HCT116 (cell line): ENCODE data around the gene ACRBP. TPM values are rescaled to one million over a fixed set of nuclear protein-coding genes. Genes with fewer than 3 reads are reported as not detected.

Source experiments
- ATAC-seq: fragments of 200-7000 bp; cut with Tn5 transposase; 2 replicates; pipeline ENCODE4 v1.9.1; 2020; ENCODE audit warnings: mild to moderate bottlenecking, moderate library complexity
- BruUV-seq: library from RNA; stranded (reverse); fragments of 400-500 nt; replicated peaks from 2 replicates; lab custom pipeline; 2021; lab: Mats Ljungman, UMichigan
- CTCF ChIA-PET: fragments of 300-600 bp; sonication (Branson Sonifier 250); formaldehyde crosslinking; loops from one replicate; lab custom pipeline; 2021; ENCODE audit warnings: antibody characterized with exemption; lab: Charles Lee
- POLR2A ChIA-PET: fragments of 300-600, 350-600 bp; sonication (Branson Sonifier 250); formaldehyde crosslinking; loops from one replicate; lab custom pipeline; 2021; ENCODE audit warnings: antibody characterized with exemption; lab: Charles Lee
- RAD21 ChIA-PET, 2 experiments: fragments of 300-600 bp; sonication (Branson Sonifier 250); formaldehyde crosslinking; loops; one replicate each; lab custom pipeline; 2023; ENCODE audit warnings: low total read pairs in 2 of 2; ENCODE audit not compliant: uncharacterized antibody in 2 of 2, unreplicated experiment in 2 of 2, low non-redundant PET in 1 of 2; lab: Charles Lee
- DNase-seq: peaks from one replicate; pipeline ENCODE4 v3.0.0-alpha.2; 2010; ENCODE audit warnings: low read depth, low spot score
- H2AFZ ChIP-seq: fragments of 200-600 bp; shearing (Covaris generic), sonication (generic); 2 replicates; pipeline ENCODE4 v1.6.1; 2017; ENCODE audit warnings: low read depth, mixed run types, mixed read lengths, antibody characterized with exemption, low read length; ENCODE audit not compliant: poor library complexity, severe bottlenecking
- H3K27ac ChIP-seq: 2 replicates; pipeline ENCODE4 v1.5.1; 2012; ENCODE audit warnings: low read depth, low read length
- H3K27me3 ChIP-seq: fragments of 200-600 bp; sonication (generic); 2 replicates; pipeline ENCODE4 v1.6.1; 2016; ENCODE audit warnings: mixed run types, low read length, mixed read lengths; ENCODE audit not compliant: insufficient read depth
- H3K36me3 ChIP-seq, 2 experiments: fragments of 200-500 bp in 1 of 2; fragments of 200-600 bp in 1 of 2; sonication (Bioruptor generic) in 1 of 2; sonication (generic) in 1 of 2; 2 replicates each; pipeline versions ENCODE4 v1.5.1 to v1.6.1; 2014 to 2016; ENCODE audit warnings: low read length in 2 of 2, inconsistent platforms in 1 of 2, mixed read lengths in 1 of 2, mixed run types in 1 of 2; ENCODE audit not compliant: insufficient read depth in 2 of 2, control insufficient read depth in 1 of 2
- H3K4me1 ChIP-seq, 2 experiments: fragments of 200-600 bp in 1 of 2; sonication (generic) in 1 of 2; 2 replicates each; pipeline versions ENCODE4 v1.5.1 to v1.6.1; 2012 to 2017; ENCODE audit warnings: low read length in 2 of 2, inconsistent platforms in 1 of 2, mild to moderate bottlenecking in 1 of 2, mixed read lengths in 1 of 2, mixed run types in 1 of 2, moderate library complexity in 1 of 2; ENCODE audit not compliant: insufficient read depth in 2 of 2, control insufficient read depth in 1 of 2
- H3K4me2 ChIP-seq: fragments of 200-600 bp; sonication (generic); 2 replicates; pipeline ENCODE4 v1.6.1; 2017; ENCODE audit warnings: mixed run types, low read length, mixed read lengths
- H3K4me3 ChIP-seq, 2 experiments: fragments of 200-600 bp in 1 of 2; sonication (generic) in 1 of 2; replicated peaks in 1 of 2; 2 replicates each; pipeline ENCODE4 v1.5.1; 2011 to 2016; ENCODE audit warnings: low read length in 2 of 2, control low read depth in 1 of 2, low read depth in 1 of 2, mild to moderate bottlenecking in 1 of 2, mixed read lengths in 1 of 2, mixed run types in 1 of 2
- H3K79me2 ChIP-seq: fragments of 200-600 bp; sonication (generic); 2 replicates; pipeline ENCODE4 v1.6.1; 2017; ENCODE audit warnings: mild to moderate bottlenecking, mixed run types, low read length, moderate library complexity, mixed read lengths; ENCODE audit not compliant: insufficient read depth
- H3K9ac ChIP-seq: fragments of 200-600 bp; sonication (generic); 2 replicates; pipeline ENCODE4 v1.6.1; 2016; ENCODE audit warnings: low read length, mixed read lengths
- H3K9me2 ChIP-seq: fragments of 200-600 bp; sonication (generic), shearing (Covaris generic); 2 replicates; pipeline ENCODE4 v1.6.1; 2017; ENCODE audit warnings: mixed run types, mild to moderate bottlenecking, moderate library complexity; ENCODE audit not compliant: insufficient read depth
- H3K9me3 ChIP-seq, 2 experiments: fragments of 200-500 bp in 1 of 2; fragments of 200-600 bp in 1 of 2; sonication (Bioruptor generic) in 1 of 2; sonication (generic) in 1 of 2; 2 replicates each; pipeline ENCODE4 v1.6.1; 2014 to 2017; ENCODE audit warnings: low read length in 2 of 2, mixed read lengths in 2 of 2, inconsistent platforms in 1 of 2, low read depth in 1 of 2, mild to moderate bottlenecking in 1 of 2, mixed run types in 1 of 2, moderate library complexity in 1 of 2; ENCODE audit not compliant: control insufficient read depth in 1 of 2, insufficient read depth in 1 of 2
- H4K20me1 ChIP-seq: fragments of 200-600 bp; sonication (generic), shearing (Covaris generic); 2 replicates; pipeline ENCODE4 v1.6.1; 2017; ENCODE audit warnings: mixed run types, mild to moderate bottlenecking, moderate library complexity; ENCODE audit not compliant: insufficient read depth
- ATF3 ChIP-seq: IDR thresholded peaks from 2 replicates; pipeline ENCODE4 v1.6.1; 2012
- EGR1 ChIP-seq: IDR thresholded peaks from 2 replicates; pipeline ENCODE4 v1.6.1; 2012; ENCODE audit warnings: low read depth
- EZH2 ChIP-seq: fragments of 200-600 bp; sonication (generic); IDR thresholded peaks from 2 replicates; pipeline ENCODE4 v1.6.1; 2017; ENCODE audit warnings: antibody characterized with exemption, mixed run types
- EZH2phosphoT487 ChIP-seq: fragments of 200-600 bp; IDR thresholded peaks from 2 replicates; pipeline ENCODE4 v1.6.1; 2018; ENCODE audit warnings: antibody characterized with exemption, borderline replicate concordance
- FOSL1 ChIP-seq: IDR thresholded peaks from 2 replicates; pipeline ENCODE4 v1.6.1; 2012; ENCODE audit warnings: low read depth
- MAX ChIP-seq: IDR thresholded peaks from 2 replicates; pipeline ENCODE4 v1.6.1; 2012
- POLR2A ChIP-seq: IDR thresholded peaks from 2 replicates; pipeline ENCODE4 v1.7.0; 2011; ENCODE audit warnings: borderline replicate concordance; ENCODE audit not compliant: insufficient read depth, insufficient read length; ENCODE audit errors: extremely low read depth
- POLR2AphosphoS5 ChIP-seq: IDR thresholded peaks from 2 replicates; pipeline ENCODE4 v1.6.1; 2011; ENCODE audit warnings: mild to moderate bottlenecking, low read depth, low read length, moderate library complexity
- RAD21 ChIP-seq: IDR thresholded peaks from 2 replicates; pipeline ENCODE4 v1.6.1; 2012; ENCODE audit warnings: low read depth, mild to moderate bottlenecking
- SIN3A ChIP-seq: IDR thresholded peaks from 2 replicates; pipeline ENCODE4 v1.6.1; 2012; ENCODE audit warnings: low read depth
- SP1 ChIP-seq: IDR thresholded peaks from 2 replicates; pipeline ENCODE4 v1.6.1; 2012; ENCODE audit warnings: low read depth
- TCF7L2 ChIP-seq: IDR thresholded peaks from 2 replicates; pipeline ENCODE4 v1.7.0; 2011; ENCODE audit warnings: borderline replicate concordance, inconsistent platforms; ENCODE audit not compliant: insufficient read depth, insufficient read length; ENCODE audit errors: extremely low read depth
- YY1 ChIP-seq: IDR thresholded peaks from 2 replicates; pipeline ENCODE4 v1.6.1; 2011; ENCODE audit warnings: low read length, low read depth, moderate library complexity, mild to moderate bottlenecking; ENCODE audit not compliant: insufficient replicate concordance; ENCODE audit errors: extremely low read depth
- ZBTB33 ChIP-seq: IDR thresholded peaks from 2 replicates; pipeline ENCODE4 v1.6.1; 2011; ENCODE audit warnings: mild to moderate bottlenecking, low read length, moderate library complexity; ENCODE audit not compliant: insufficient replicate concordance; ENCODE audit errors: extremely low read depth
- ZFX ChIP-seq: fragments of 450-650 bp; IDR thresholded peaks from 2 replicates; pipeline ENCODE4 v1.6.1; 2017
- ZNF274 ChIP-seq: fragments of 200-500 bp; sonication (Bioruptor generic); IDR thresholded peaks from 2 replicates; pipeline ENCODE4 v1.6.1; 2014; ENCODE audit warnings: mild to moderate bottlenecking, low read depth, low read length, inconsistent platforms
- intact Hi-C: fragments of 100-400 bp; cut with micrococcal nuclease; formaldehyde crosslinking; loops from 2 replicates; pipeline ENCODE4 v1.10.0; 2022
- total RNA-seq: library from RNA; stranded (reverse); gene quantifications from one replicate; pipeline ENCODE4 v1.2.1, GENCODE V29; 2021; ENCODE audit not compliant: unreplicated experiment

ACRBP gene
- total RNA-seq, 1 experiment from 2014 or later, result 1.0 TPM

GRCh38 chr12:6650832-6651231, 3.6 kb upstream of the ACRBP start:
- Histone ChIP-seq H3K4me3 (no peak overlapping the region), H3K9me3 (no peaks in the 10 kb centered on the region), H3K4me1 (no peaks in the 10 kb centered on the region), H3K36me3 (peaks cover 9 to 10% of the 10 kb centered on the region in 2 experiments; a peak in 2 of 4 replicates), H3K9me2 (no peaks in the 10 kb centered on the region)
- BruUV-seq, result no TSS peak
- CTCF ChIA-PET, result no interaction called here
- intact Hi-C loops, result no loop called here
- TF ChIP-seq ZBTB33 (no peak), EZH2 (no peak), SP1 (no peak), ZFX (no peak), MAX (no peak), FOSL1 (no peak), SIN3A (no peak), ATF3 (no peak), YY1 (no peak), POLR2AphosphoS5 (no peak), EZH2phosphoT487 (no peak), TCF7L2 (no peak), POLR2A (no peak), RAD21 (no peak), ZNF274 (no peak), EGR1 (no peak)
- TF ChIP-seq, all 23 proteins: peak for 0
- Histone ChIP-seq H2AFZ (no peak overlapping the region), H3K9ac (no peak overlapping the region), H3K4me2 (no peak overlapping the region), H3K27me3 (no peaks in the 10 kb centered on the region), H3K27ac (no peak overlapping the region), H4K20me1 (no peaks in the 10 kb centered on the region), H3K79me2 (no peaks in the 10 kb centered on the region)
- POLR2A ChIA-PET, result no interaction called here
- RAD21 ChIA-PET, result no interaction called here
- no peak for DNase-seq
- no peak for ATAC-seq
